MM.1S (cell line): Measurements from ENCODE around the gene LEF1.
A peak's percentile ranks its signal among the peaks of the same experiment; 100 is the strongest.

Experiments used
- DNase-seq: peaks from one replicate; pipeline ENCODE4 v3.0.0-alpha.2; 2015
- H2AFZ ChIP-seq: fragments of 300-600 bp; sonication (generic); 2 replicates; pipeline ENCODE4 v1.6.0; 2016; ENCODE audit warnings: antibody characterized with exemption, low read length
- H3F3A ChIP-seq: fragments of 300-600 bp; sonication (generic); 2 replicates; pipeline ENCODE4 v1.6.1; 2016; ENCODE audit warnings: mild to moderate bottlenecking, antibody characterized with exemption, low read length, moderate library complexity, mixed read lengths; ENCODE audit not compliant: insufficient read depth
- H3K27ac ChIP-seq: fragments of 300-600 bp; sonication (generic); 2 replicates; pipeline ENCODE4 v1.5.1; 2016; ENCODE audit warnings: mild to moderate bottlenecking, low read length
- H3K27me3 ChIP-seq: fragments of 300-600 bp; sonication (generic); replicated peaks from 2 replicates; pipeline ENCODE4 v1.6.0; 2016; ENCODE audit warnings: low read length; ENCODE audit not compliant: insufficient read depth
- H3K36me3 ChIP-seq: fragments of 300-600 bp; sonication (generic); replicated peaks from 2 replicates; pipeline ENCODE4 v1.6.1; 2016; ENCODE audit warnings: mild to moderate bottlenecking, low read length, mixed read lengths; ENCODE audit not compliant: insufficient read depth
- H3K4me1 ChIP-seq: fragments of 300-600 bp; sonication (generic); 2 replicates; pipeline ENCODE4 v1.6.1; 2016; ENCODE audit warnings: low read length, mixed read lengths
- H3K4me2 ChIP-seq: fragments of 300-600 bp; sonication (generic); 2 replicates; pipeline ENCODE4 v1.6.0; 2016; ENCODE audit warnings: low read depth, low read length
- H3K4me3 ChIP-seq: fragments of 300-600 bp; sonication (generic); 2 replicates; pipeline ENCODE4 v1.5.1; 2016; ENCODE audit warnings: low read length, mixed read lengths
- H3K79me2 ChIP-seq: fragments of 300-600 bp; sonication (generic); 2 replicates; pipeline ENCODE4 v1.6.1; 2016; ENCODE audit warnings: mixed run types, low read length, mixed read lengths
- H3K9ac ChIP-seq: fragments of 300-600 bp; sonication (generic); 2 replicates; pipeline ENCODE4 v1.6.1; 2016; ENCODE audit warnings: low read length, mixed read lengths
- H3K9me2 ChIP-seq: fragments of 300-600 bp; sonication (generic); replicated peaks from 2 replicates; pipeline ENCODE4 v1.6.1; 2016; ENCODE audit warnings: mild to moderate bottlenecking, low read length, mixed read lengths; ENCODE audit not compliant: insufficient read depth
- H3K9me3 ChIP-seq: fragments of 300-600 bp; sonication (generic); replicated peaks from 2 replicates; pipeline ENCODE4 v1.6.1; 2016; ENCODE audit warnings: mild to moderate bottlenecking, low read length, mixed read lengths; ENCODE audit not compliant: insufficient read depth
- H4K20me1 ChIP-seq: fragments of 300-600 bp; sonication (generic); 2 replicates; pipeline ENCODE4 v1.6.1; 2016; ENCODE audit warnings: mild to moderate bottlenecking, low read length, moderate library complexity, mixed read lengths; ENCODE audit not compliant: insufficient read depth
- CTCF ChIP-seq: fragments of 300-600 bp; sonication (generic); IDR thresholded peaks from 2 replicates; pipeline ENCODE4 v1.5.1; 2016; ENCODE audit warnings: antibody characterized with exemption, low read length, mixed read lengths
- EZH2 ChIP-seq: fragments of 300-600 bp; sonication (generic); optimal IDR thresholded peaks from 2 replicates; pipeline ENCODE3; 2017; ENCODE audit warnings: low read depth, mild to moderate bottlenecking, antibody characterized with exemption, low read length, mixed read lengths
- EZH2phosphoT487 ChIP-seq: fragments of 300-600 bp; sonication (generic); IDR thresholded peaks from 2 replicates; pipeline ENCODE4 v1.6.1; 2018; ENCODE audit warnings: antibody characterized with exemption, low read length

The LEF1 gene

GRCh38 chr4:108160741-108161352 lies 7.9 kb downstream of the LEF1 start:
- TF ChIP-seq CTCF (no peak), EZH2 (no peak), EZH2phosphoT487 (no peak)
- no peaks in the 10 kb centered on the region for H3K27me3 ChIP-seq
- H3K36me3 ChIP-seq = peaks cover 13% of the 10 kb centered on the region; the same call in 1 of the 2 replicates
- no peaks in the 10 kb centered on the region for H3K9me2 ChIP-seq
- peaks cover 76% of the 10 kb centered on the region for H3K79me2 ChIP-seq
- no peaks in the 10 kb centered on the region for H4K20me1 ChIP-seq
- H3K4me1 ChIP-seq = peaks cover 29% of the 10 kb centered on the region
- H2AFZ ChIP-seq = no peak overlapping the region
- H3F3A ChIP-seq = no peaks in the 10 kb centered on the region; the same call in 1 of the 2 replicates
- no peak for DNase-seq
- H3K9me3 ChIP-seq = no peaks in the 10 kb centered on the region
- no peak overlapping the region for H3K27ac ChIP-seq
- no peak overlapping the region for H3K4me3 ChIP-seq
- no peak overlapping the region for H3K4me2 ChIP-seq
- H3K9ac ChIP-seq = no peak overlapping the region

- Histone ChIP-seq H3F3A (no peaks in the 10 kb centered on the region; the same call in 1 of the 2 replicates), H3K4me3 (no peak overlapping the region), H3K27me3 (no peaks in the 10 kb centered on the region), H3K27ac (no peak overlapping the region), H3K36me3 (peaks cover 13% of the 10 kb centered on the region; the same call in 1 of the 2 replicates), H3K9me2 (no peaks in the 10 kb centered on the region), H2AFZ (no peak overlapping the region), H3K9ac (no peak overlapping the region), H4K20me1 (no peaks in the 10 kb centered on the region), H3K4me1 (peaks cover 23% of the 10 kb centered on the region), H3K4me2 (peak overlapping the region; percentile 10; the same call in 1 of the 2 replicates), H3K9me3 (no peaks in the 10 kb centered on the region), H3K79me2 (peaks cover 69% of the 10 kb centered on the region)
- peak; percentile 58 for DNase-seq
- TF ChIP-seq EZH2phosphoT487 = no peak
- TF ChIP-seq EZH2 = no peak
- TF ChIP-seq CTCF = no peak
These were observed 8.9 kb downstream of the LEF1 start for GRCh38 chr4:108159845-108160244.

- Histone ChIP-seq H2AFZ (no peak overlapping the region), H3K4me2 (no peak overlapping the region), H3K79me2 (peaks cover 53% of the 10 kb centered on the region), H4K20me1 (no peaks in the 10 kb centered on the region), H3K9me3 (no peaks in the 10 kb centered on the region), H3K9ac (no peak overlapping the region), H3K27me3 (no peaks in the 10 kb centered on the region), H3K36me3 (peaks cover 9% of the 10 kb centered on the region; the same call in 1 of the 2 replicates), H3K4me1 (peaks cover 22% of the 10 kb centered on the region), H3F3A (no peaks in the 10 kb centered on the region; the same call in 1 of the 2 replicates), H3K9me2 (no peaks in the 10 kb centered on the region), H3K27ac (no peak overlapping the region), H3K4me3 (no peak overlapping the region)
- DNase-seq = no peak
- no peak for TF ChIP-seq EZH2phosphoT487
- no peak for TF ChIP-seq CTCF
- no peak for TF ChIP-seq EZH2
These were observed 11.1 kb downstream of the LEF1 start for GRCh38 chr4:108157655-108158054.
